ENCODE measurements around the gene FAM120B.

DNA sequence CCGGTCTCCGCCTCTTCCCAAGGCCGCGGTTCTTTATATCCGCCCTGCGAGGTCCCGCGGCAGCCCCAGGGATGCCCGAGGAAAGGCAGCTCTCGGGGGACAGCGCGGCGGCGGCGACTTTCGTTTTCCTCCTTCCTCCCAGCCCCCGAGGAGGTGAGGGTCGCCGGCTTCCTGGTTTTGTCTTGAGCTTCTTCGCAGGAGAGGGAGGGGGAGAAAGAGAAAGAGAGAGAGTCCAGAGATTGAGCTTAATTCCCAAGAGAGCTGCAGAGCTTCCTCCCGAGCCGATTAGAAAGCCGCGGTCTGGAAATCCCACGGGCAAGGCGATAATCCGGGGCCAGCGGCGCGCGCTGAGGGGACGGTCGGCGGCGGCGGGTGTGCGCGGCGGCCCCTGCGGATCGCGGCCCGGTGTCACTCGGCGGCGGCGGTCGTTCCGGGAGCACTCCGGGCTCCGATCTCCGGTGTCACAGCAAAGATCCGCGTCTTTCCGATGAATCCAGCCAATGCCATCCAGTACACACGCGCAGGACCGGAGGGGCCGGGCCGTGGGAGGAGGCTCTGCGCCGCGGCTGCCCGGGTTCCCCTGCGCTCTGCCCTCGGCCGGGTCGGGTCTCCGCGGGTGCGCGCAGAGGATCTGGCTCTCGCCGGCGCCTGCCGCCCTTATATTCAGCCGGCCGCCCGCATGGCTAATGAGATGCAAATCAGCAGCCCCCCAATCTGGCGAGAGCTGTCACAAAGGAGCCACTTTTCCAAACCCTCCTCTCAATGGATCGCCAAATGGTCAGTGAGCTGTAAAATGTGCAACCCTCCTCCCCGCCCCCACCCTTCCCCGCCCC, 16.0 kb upstream of the FAM120B start, which contains the start of gene DLL1:
- no peak for TF ChIP-seq POLR2A (IDR thresholded peaks at IDR 0.05)
- TF ChIP-seq, protein P1, sequence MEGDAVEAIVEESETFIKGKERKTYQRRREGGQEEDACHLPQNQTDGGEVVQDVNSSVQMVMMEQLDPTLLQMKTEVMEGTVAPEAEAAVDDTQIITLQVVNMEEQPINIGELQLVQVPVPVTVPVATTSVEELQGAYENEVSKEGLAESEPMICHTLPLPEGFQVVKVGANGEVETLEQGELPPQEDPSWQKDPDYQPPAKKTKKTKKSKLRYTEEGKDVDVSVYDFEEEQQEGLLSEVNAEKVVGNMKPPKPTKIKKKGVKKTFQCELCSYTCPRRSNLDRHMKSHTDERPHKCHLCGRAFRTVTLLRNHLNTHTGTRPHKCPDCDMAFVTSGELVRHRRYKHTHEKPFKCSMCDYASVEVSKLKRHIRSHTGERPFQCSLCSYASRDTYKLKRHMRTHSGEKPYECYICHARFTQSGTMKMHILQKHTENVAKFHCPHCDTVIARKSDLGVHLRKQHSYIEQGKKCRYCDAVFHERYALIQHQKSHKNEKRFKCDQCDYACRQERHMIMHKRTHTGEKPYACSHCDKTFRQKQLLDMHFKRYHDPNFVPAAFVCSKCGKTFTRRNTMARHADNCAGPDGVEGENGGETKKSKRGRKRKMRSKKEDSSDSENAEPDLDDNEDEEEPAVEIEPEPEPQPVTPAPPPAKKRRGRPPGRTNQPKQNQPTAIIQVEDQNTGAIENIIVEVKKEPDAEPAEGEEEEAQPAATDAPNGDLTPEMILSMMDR (IDR thresholded peaks at IDR 0.05): no peak
